ENCODE results near the gene SH3GL1.

SH3GL1 gene, protein sequence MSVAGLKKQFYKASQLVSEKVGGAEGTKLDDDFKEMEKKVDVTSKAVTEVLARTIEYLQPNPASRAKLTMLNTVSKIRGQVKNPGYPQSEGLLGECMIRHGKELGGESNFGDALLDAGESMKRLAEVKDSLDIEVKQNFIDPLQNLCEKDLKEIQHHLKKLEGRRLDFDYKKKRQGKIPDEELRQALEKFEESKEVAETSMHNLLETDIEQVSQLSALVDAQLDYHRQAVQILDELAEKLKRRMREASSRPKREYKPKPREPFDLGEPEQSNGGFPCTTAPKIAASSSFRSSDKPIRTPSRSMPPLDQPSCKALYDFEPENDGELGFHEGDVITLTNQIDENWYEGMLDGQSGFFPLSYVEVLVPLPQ

DNA sequence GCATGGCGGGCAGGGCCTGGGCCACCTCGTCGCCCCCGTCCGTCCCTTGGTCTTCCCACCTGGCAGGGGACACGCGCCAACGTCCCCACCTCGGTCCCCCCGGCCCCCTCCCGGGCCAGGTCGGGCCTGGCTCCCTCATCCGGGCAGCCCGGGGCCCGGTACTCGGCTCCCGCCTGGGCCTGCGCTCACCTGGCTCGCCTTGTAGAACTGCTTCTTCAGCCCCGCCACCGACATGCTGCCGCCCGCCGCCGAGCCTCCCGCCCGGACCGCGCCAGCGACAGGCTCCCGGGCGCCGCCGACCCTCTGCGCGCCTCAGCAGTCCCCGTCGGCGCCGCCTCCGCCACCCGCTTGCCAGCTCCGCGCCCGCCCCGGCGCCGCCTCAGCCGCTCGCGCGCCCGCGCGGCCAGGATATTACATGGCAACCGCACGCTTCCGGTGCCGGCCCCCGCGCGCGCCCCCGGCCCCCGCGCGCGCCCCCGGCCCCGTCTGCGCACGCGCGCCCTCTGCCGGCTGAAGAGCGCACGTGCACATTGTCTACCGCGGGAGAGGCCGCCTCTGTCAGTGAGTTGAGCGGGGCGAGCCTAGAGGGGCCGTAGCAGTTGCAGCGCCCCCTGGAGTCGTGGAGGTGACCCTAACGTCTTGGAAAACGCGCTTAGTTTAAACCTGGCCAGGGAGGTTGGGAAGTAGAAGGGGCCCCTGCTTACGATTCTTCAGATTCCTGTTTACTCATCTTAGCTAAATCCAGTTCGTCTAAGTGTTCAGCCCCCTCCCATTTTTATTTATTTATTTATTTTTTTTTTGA lies at the start of gene SH3GL1:
TSS of gene SH3GL1 (minus strand) at position 413 of the 802 bp plus-strand sequence. CDS start at position 234, 179 bp downstream.
- H3K36me3 Mint-ChIP-seq (ENCODE audit: low read depth) = peaks cover 61% of the 10 kb centered on the region
- no peaks in the 10 kb centered on the region for H3K9me3 Mint-ChIP-seq
- H3K27ac Mint-ChIP-seq = peak within 1 kb of the TSS; percentile 93
- H3K27me3 Mint-ChIP-seq = no peaks in the 10 kb centered on the region
- H3K4me3 Mint-ChIP-seq = peak within 1 kb of the TSS; percentile 94
- peak; percentile 95 for DNase-seq
- peaks cover 64% of the 10 kb centered on the region for H3K4me1 Mint-ChIP-seq (ENCODE audit: low read depth)

DNA sequence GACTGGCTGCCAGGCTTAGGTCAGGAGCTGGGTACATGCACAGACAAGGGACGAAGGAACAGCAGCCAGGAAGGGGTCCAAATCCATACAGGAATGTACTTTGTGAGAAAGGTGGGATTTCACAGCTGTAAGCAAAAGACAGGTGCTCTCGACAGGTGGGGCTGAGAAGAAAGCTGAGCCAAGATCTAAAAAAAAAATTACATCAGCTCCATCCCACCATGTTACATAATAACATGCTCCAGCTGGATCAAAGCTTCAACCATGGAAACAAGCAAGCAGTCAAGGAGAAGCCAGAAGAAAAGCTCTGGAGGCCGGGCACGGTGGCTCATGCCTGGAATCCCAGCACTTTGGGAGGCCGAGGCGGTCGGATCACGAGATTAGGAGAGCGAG lies 49.3 kb upstream of the SH3GL1 start:
- Mint-ChIP-seq H3K36me3 (ENCODE audit: low read depth) (peaks cover 72% of the 10 kb centered on the region), H3K4me3 (no peak overlapping the region), H3K9me3 (no peaks in the 10 kb centered on the region), H3K27me3 (no peaks in the 10 kb centered on the region), H3K27ac (no peak overlapping the region), H3K4me1 (ENCODE audit: low read depth) (no peaks in the 10 kb centered on the region)
- DNase-seq = no peak

DNA sequence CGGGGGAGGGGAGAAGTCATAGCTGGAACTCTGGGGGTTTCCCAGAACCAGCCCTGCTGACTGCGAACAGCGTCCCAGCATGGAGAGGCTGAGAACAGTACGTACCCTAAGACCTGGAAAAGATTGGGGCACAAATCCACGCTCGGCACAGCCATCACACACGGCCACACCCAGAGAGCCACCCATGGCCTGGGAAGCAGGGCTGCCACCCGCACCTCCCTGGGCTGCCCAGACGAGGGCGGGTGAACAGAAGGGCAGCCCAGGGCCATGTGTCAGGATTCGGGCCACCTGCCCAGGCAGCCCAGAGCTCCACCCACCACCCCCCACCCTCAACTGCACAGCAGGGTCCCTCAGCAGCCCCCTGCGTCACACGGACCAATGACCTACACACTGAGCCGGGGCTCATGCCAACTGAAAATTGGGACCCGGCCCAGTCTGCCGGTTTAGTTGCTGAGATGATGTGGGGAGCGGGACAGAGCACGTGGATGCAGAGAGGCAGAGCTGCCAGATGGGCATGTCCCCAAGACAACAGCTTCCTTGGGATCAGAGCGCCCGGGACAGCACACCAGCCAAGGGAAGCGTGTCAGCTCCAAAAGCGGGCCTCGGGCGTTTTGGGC lies 48.8 kb upstream of the SH3GL1 start:
- Mint-ChIP-seq H3K9me3 (no peaks in the 10 kb centered on the region), H3K4me3 (no peak overlapping the region), H3K4me1 (ENCODE audit: low read depth) (no peaks in the 10 kb centered on the region), H3K27me3 (no peaks in the 10 kb centered on the region), H3K27ac (no peak overlapping the region), H3K36me3 (ENCODE audit: low read depth) (peaks cover 77% of the 10 kb centered on the region)
- no peak for DNase-seq

DNA sequence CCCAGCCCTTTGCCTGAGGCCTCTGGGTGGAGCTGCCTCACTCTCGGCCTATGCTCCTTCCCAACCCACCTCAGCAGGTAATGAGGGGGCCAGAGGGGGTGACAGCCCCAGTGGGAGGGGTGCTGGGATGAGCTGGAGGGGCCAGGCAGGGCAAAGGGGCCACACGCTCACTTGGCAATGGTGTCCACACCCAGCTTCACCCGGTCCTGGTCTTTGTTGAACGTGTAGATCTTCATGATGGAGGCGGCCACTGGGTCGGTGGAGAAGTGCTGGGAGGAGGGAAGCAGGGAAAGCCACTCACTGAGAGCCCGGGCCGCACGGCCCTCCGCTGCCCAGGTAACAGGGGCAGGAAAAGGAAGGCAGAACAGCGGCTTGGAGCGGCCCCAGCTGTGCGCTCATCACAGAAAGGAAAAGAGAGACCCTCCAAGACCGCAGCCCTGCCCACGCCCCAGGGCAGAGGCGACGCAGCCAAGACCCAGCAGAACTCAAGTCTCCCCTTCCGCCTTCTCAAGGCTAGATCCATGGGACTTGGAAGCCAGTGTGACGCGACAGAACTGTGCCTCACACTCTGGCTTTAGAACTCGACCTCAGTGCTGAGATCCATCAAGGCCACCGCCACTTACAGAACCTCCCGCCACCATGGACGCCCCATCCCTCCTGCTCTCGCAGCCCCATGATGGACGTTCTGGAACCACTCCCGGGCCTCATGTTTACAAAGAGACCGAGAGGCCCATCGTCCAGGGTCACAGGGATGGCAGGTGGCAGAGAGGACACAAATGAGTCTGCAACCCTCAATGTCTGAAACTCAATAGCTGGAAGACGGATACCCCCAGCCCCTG lies 48.0 kb upstream of the SH3GL1 start:
- Mint-ChIP-seq H3K27ac (peak overlapping the region; percentile 68), H3K9me3 (no peaks in the 10 kb centered on the region), H3K36me3 (ENCODE audit: low read depth) (peaks cover 83% of the 10 kb centered on the region), H3K4me3 (no peak overlapping the region), H3K27me3 (no peaks in the 10 kb centered on the region), H3K4me1 (ENCODE audit: low read depth) (no peaks in the 10 kb centered on the region)
- no peak for DNase-seq

DNA sequence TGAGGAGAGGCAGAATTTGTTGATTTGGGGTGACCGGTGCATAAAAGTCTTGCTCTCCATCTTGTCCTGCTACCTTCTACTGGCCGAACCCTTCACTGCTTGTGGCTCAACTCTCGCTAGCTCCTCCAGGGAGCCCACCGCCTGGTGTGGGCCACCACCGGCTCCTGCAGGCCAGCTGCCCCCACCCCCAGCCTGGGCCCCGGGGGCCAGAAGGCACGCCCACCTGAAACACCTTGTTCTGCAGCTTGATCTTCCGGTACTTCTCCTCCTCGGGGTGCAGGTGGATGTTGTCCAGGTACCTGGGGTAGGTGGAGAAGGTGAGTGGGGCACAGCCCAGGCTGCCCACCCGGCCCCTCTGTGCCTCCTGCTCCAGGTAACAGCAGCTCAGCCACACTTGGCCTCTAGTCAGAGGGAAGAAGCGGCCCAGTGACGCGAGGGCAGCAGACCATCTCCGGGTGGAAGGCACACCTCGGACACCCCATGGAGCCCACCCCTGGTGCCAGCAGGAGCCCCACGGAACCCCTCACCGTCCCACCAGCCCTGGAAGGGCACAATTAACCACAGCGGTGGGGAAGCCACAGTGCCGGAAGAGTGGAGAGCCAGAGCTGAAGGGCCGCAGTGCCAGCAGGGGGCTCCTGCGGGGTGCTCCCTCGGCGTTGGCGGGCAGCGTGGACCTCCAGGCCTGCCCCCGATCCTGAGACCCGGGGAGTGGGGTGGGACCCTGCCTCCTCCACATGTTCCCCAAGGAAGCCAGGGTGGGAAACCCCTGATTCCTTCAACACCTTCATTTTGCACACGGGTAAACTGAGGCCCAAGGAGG lies 47.2 kb upstream of the SH3GL1 start:
- H3K27ac Mint-ChIP-seq = peak overlapping the region; percentile 22
- no peaks in the 10 kb centered on the region for H3K9me3 Mint-ChIP-seq
- DNase-seq = no peak
- peaks cover 81% of the 10 kb centered on the region for H3K36me3 Mint-ChIP-seq (ENCODE audit: low read depth)
- H3K4me1 Mint-ChIP-seq (ENCODE audit: low read depth) = no peaks in the 10 kb centered on the region
- H3K27me3 Mint-ChIP-seq = no peaks in the 10 kb centered on the region
- no peak overlapping the region for H3K4me3 Mint-ChIP-seq

DNA sequence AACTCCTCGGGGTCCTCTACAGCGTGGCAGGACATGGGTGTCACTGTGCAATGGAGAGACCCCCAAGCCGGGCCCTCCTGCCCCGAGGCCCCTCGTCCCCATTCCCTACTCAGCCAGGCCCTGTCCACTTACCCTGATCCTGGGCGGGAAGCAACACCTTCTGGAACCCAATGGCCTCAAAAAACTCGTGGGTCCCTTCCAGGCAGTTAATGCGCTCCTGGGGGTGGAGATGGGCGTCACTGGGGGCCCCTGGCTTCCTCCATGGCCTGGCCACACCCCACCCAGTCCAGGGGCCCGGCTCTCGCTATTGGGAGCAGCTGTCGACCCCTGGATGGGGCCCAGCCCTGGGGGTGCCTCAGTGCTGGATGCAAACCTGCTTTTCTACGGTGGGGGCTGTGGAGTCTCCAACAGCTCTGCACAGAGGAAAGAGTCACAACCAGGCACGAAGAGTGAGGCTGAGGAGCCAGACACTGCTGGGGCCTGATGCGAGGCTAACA lies 46.4 kb upstream of the SH3GL1 start:
- H3K27ac Mint-ChIP-seq = peak overlapping the region; percentile 50
- H3K9me3 Mint-ChIP-seq = no peaks in the 10 kb centered on the region
- H3K4me3 Mint-ChIP-seq = no peak overlapping the region
- H3K4me1 Mint-ChIP-seq (ENCODE audit: low read depth) = no peaks in the 10 kb centered on the region
- no peak for DNase-seq
- H3K36me3 Mint-ChIP-seq (ENCODE audit: low read depth) = peaks cover 82% of the 10 kb centered on the region
- H3K27me3 Mint-ChIP-seq = no peaks in the 10 kb centered on the region

DNA sequence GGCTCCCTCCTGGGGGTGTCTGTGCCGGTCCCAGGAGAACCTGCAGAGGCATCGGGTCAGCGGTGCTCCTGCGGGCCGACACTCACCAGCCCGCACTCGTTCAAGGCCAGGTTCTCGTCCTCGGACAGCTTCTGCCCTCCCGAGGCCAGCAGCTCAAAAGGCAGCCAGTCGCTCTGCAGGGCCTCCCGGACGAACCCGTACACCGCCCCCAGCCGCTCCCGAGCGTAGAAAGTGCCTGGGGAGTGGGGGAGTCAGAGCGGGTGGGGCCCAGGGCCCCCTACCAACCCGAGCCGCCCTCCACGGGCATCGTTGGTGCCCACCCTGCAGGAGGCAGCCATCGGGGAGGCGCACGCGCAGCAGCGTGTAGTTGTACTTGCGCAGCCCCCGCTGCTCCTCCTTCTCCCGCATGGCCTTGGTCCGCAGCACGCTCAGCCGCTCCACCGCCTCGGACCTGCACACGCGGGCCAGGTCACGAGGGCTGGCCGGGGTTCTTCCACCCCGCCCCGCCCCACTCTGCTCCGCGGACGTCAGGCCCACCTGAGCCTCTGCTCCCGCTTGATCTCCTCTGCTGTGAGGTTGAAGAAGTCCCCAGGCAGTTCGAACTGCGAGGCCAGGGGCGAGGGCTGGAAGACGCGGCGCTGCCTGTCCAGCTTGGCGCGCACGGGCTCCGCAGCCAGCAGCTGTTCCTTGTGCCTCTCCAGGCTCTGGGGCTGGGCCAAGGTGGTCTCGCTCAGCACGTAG lies 45.8 kb upstream of the SH3GL1 start:
- H3K9me3 Mint-ChIP-seq = no peaks in the 10 kb centered on the region
- H3K27me3 Mint-ChIP-seq = no peaks in the 10 kb centered on the region
- no peak overlapping the region for H3K4me3 Mint-ChIP-seq
- DNase-seq = no peak
- peak overlapping the region; percentile 50 for H3K27ac Mint-ChIP-seq
- peaks cover 80% of the 10 kb centered on the region for H3K36me3 Mint-ChIP-seq (ENCODE audit: low read depth)
- H3K4me1 Mint-ChIP-seq (ENCODE audit: low read depth) = no peaks in the 10 kb centered on the region

DNA sequence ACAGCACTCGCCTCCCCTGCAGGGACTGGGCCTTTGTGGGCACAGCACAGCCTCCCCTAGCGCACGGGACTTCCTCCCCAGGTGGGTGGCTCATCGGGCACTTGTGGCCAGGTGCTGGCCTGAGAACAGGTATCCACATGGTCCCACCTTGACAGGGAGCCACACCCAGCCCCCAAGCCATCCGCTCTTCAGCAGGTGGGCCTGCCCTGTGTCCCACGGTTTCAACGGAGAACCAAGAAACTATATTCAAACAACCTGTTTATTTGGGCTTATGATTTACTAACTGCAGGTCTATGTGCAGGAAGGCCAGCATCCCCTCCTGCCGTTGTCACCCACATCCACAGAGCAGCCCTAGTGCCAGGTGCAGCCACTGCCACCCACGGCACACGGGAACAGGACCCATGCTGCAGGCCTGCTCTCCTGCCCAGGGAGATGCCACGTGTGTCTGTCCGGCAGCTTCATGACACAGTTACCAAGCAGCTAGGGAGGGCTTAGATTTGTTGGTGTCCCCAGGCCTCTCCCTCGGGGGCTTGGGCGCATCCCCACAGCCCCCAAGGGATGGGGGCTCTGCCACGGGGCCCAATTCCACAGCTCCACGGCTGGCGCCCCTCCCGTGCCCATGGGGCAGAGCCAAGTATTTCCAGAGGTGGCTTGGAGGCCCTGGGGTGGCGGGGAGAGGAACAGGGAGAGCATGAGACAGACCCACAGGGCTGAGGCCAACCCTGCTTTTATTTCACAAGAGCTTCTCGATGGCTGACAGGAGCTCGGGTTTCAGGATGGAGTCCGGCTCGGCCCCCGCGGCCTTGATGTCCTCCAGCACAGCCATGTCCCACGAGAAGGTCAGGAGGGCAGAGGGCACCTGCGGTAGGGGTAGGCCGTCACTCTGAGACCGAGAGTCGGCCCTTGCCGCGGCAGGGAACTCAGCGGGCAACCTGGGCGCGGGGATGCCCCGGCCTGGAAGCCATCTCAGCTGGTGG lies 44.7 kb upstream of the SH3GL1 start:
- no peaks in the 10 kb centered on the region for H3K4me1 Mint-ChIP-seq (ENCODE audit: low read depth)
- no peaks in the 10 kb centered on the region for H3K27me3 Mint-ChIP-seq
- peak overlapping the region; percentile 61 for H3K27ac Mint-ChIP-seq
- no peak for DNase-seq
- H3K9me3 Mint-ChIP-seq = no peaks in the 10 kb centered on the region
- peaks cover 81% of the 10 kb centered on the region for H3K36me3 Mint-ChIP-seq (ENCODE audit: low read depth)
- H3K4me3 Mint-ChIP-seq = no peak overlapping the region

DNA sequence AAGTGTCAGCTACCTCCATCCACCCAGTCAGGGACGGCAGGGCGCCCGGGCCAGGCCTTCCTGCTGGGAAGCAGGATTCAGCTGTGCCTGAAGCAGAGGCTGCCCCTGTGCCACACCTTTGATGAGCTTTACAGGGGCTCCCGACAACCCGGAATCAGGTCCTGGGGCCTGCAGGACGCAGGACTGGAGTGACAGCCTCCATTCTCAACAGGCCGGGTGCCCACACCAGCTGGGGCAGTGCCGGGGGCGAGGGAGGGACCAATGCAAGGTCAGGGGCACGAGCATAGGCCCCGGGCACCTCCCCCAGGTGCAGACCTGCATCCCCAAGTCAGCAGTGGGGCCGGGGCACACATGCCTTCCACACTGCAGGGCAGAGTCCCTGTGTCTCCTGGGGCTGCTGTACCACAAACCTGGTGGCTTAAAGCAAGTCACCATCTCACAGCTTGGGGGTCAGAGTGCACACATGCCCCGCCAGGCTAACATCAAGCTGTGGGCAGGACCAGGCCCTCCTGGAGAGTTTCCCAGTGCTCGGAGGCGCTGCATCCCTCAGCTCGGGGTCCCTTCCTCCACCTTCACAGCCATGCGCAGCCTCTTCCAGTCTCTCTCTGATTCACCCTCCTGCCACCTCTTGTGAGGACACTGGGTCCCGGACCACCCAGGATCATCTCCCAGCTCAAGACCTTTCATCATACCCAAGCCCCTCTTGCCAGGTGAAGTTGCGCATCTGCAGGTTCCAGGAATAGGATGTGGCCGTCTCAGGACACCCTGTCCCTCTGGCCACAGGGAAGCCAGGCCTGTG lies 43.8 kb upstream of the SH3GL1 start:
- H3K4me1 Mint-ChIP-seq (ENCODE audit: low read depth) = no peaks in the 10 kb centered on the region
- peak overlapping the region; percentile 68 for H3K27ac Mint-ChIP-seq

DNA sequence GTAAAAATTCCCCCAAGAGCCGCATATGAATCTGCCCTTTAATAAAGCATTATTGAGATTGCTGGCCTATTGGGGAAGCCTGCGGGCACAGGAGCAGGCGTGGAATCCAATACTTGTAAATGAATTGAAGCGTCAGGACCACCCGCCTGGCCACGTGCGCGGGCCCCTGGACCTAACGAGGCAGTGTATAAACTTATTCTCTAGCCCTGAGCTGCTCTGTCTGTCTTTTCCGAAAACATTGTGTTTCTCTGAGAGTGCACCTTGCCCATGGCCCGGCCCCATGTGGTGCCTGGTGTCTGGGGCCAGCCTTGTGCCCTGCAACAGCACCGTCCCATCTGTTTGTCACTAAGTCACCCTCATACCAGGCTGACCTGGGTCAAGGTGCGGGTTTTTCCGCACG lies 42.8 kb upstream of the SH3GL1 start:
- no peak overlapping the region for H3K27ac Mint-ChIP-seq
- DNase-seq = no peak
- peaks cover 82% of the 10 kb centered on the region for H3K36me3 Mint-ChIP-seq (ENCODE audit: low read depth)
- H3K27me3 Mint-ChIP-seq = no peaks in the 10 kb centered on the region
- H3K4me3 Mint-ChIP-seq = no peak overlapping the region
- H3K4me1 Mint-ChIP-seq (ENCODE audit: low read depth) = no peaks in the 10 kb centered on the region
- no peaks in the 10 kb centered on the region for H3K9me3 Mint-ChIP-seq

More for the DNA sequence above, 43.8 kb upstream of the SH3GL1 start:
- Mint-ChIP-seq H3K9me3 (no peaks in the 10 kb centered on the region), H3K4me3 (no peak overlapping the region), H3K36me3 (ENCODE audit: low read depth) (peaks cover 82% of the 10 kb centered on the region), H3K27me3 (no peaks in the 10 kb centered on the region)
- peak; percentile 34 for DNase-seq

DNA sequence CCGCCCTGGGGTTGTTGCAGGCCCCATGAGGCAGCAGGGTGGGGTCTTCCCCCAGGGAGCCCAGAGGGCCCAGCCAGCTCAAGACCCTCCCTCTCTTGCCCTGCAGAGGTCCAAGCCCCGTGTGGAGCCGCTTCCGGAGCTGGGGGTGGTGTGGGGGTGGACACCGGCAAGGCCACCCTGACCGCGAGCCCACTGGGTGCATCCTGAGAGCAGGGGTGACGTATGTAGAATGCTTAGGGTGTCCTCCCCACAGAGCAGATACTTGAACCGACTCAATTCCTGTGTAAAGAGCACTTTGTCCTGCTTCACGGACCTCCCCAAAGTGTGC lies 42.4 kb upstream of the SH3GL1 start:
- Mint-ChIP-seq H3K4me3 (no peak overlapping the region), H3K27me3 (no peaks in the 10 kb centered on the region), H3K4me1 (ENCODE audit: low read depth) (no peaks in the 10 kb centered on the region), H3K9me3 (no peaks in the 10 kb centered on the region), H3K27ac (no peak overlapping the region), H3K36me3 (ENCODE audit: low read depth) (peaks cover 86% of the 10 kb centered on the region)
- DNase-seq = no peak
